ENCODE measurements around the gene AVEN.

The AVEN gene

GRCh38 chr15:34039790-34040113 is 748 bp upstream of the AVEN start:
- DNase-seq (ENCODE audit: insufficient read length, low spot score): no peak
- TF ChIP-seq, protein P1, sequence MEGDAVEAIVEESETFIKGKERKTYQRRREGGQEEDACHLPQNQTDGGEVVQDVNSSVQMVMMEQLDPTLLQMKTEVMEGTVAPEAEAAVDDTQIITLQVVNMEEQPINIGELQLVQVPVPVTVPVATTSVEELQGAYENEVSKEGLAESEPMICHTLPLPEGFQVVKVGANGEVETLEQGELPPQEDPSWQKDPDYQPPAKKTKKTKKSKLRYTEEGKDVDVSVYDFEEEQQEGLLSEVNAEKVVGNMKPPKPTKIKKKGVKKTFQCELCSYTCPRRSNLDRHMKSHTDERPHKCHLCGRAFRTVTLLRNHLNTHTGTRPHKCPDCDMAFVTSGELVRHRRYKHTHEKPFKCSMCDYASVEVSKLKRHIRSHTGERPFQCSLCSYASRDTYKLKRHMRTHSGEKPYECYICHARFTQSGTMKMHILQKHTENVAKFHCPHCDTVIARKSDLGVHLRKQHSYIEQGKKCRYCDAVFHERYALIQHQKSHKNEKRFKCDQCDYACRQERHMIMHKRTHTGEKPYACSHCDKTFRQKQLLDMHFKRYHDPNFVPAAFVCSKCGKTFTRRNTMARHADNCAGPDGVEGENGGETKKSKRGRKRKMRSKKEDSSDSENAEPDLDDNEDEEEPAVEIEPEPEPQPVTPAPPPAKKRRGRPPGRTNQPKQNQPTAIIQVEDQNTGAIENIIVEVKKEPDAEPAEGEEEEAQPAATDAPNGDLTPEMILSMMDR (IDR thresholded peaks at IDR 0.05; ENCODE audit: insufficient read depth, missing control alignments): no peak
- no peak for FAIRE-seq

GRCh38 chr15:34038023-34038870 is 757 bp downstream of the AVEN start:
- TF ChIP-seq, protein P1 (IDR thresholded peaks at IDR 0.05; ENCODE audit: insufficient read depth, missing control alignments): no peak
- DNase-seq (ENCODE audit: insufficient read length, low spot score): peak; percentile 23
- no peak for FAIRE-seq

DNA sequence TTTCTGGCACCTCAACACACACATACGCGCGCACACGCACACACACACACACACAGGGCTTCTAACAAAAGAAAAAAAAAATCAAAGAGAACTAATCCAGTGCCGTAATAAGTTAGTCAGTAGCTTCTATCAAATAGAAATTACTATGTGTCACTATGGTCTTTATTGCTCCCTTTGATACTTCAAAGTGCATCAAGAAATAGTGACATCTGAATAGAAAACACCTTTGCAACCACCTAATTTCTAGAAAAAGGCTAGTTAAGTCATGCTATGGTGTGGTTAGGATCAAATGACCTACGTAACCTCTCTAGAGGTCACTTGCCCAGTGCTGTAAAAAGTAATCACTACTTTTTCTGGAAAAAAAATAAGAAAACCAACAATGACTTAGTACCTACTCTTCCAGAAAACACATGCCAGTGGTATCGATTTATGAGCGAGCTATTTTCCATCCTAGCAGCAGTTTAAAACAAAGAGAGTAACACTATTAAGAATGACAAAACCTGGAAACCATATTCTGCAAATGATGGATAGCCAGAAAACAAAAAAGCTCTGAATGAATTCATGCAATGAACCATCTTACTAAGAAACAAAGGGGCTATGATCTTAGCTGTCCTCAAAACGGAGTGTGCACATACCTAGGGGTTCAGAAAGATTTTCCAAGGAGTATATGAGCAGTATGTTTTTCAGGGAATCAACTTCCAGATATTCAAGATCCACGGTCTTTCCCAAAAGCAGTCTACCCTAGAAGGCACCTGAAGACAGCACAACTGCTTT is 6.8 kb downstream of the AVEN start:
- no peak for FAIRE-seq
- DNase-seq (ENCODE audit: insufficient read length, low spot score): no peak
- TF ChIP-seq, protein P1 (IDR thresholded peaks at IDR 0.05; ENCODE audit: insufficient read depth, missing control alignments): no peak

DNA sequence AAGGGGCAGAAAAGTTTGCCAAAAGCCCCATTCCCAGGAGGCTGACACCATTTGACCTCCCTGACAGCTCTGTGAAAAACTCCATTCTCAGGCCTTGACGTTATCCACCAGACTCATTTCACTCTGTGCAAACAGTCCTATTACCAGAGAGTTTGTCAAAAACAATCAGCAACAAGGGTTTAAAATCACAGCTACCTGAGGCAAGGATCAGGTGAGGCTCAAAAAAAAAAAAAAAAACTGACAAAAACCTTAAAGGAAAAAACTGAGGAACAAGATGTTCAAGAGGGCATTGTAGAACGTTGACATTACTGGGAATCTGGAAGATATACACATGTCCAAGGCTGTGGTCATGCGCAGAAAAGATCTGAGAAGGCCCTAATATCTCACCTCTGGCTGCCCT is 11.4 kb downstream of the AVEN start:
- DNase-seq (ENCODE audit: insufficient read length, low spot score): no peak
- FAIRE-seq: no peak
- TF ChIP-seq, protein P1 (IDR thresholded peaks at IDR 0.05; ENCODE audit: insufficient read depth, missing control alignments): no peak

- TF ChIP-seq, protein P1 (IDR thresholded peaks at IDR 0.05; ENCODE audit: insufficient read depth, missing control alignments): no peak
- no peak for FAIRE-seq
- DNase-seq (ENCODE audit: insufficient read length, low spot score): no peak
These were observed 13.8 kb downstream of the AVEN start for GRCh38 chr15:34025252-34025651.

DNA sequence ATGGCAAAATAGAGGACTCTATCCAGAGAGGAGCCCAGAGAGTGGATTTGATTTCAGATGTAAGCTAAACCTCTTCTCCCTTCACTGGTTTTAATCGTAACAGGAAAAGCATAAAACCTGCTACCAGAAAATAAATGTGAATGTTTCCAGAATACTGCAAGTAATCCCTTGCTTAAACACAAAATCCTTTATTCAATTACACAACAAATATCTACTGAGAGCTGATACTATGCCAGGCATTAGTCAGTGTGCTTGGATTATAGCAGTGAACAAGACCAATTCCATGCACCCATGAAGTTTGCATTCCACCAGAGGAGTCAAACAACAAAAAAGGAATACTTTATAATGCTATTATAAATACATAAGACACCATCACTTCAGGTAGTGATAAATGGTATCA is 15.1 kb downstream of the AVEN start:
- no peak for FAIRE-seq
- no peak for DNase-seq (ENCODE audit: insufficient read length, low spot score)
- TF ChIP-seq, protein P1 (IDR thresholded peaks at IDR 0.05; ENCODE audit: insufficient read depth, missing control alignments): no peak

All from D721Med (cell line).